ENCODE data around the gene PCNX1. TPM values are rescaled to one million over a fixed set of nuclear protein-coding genes. Genes with fewer than 3 reads are reported as not detected.

Gene PCNX1
- total and polyA plus RNA-seq, 2 donors (not counting 1 experiment from before 2014, with no cell fraction given), result 35.7 to 69.4 TPM

GRCh38 chr14:70904373-70904772, 2.9 kb upstream of the PCNX1 start:
- Histone ChIP-seq H3K4me2 (ENCODE audit: extremely low read depth, insufficient read depth, low read length) (no peak overlapping the region), H2AFZ (ENCODE audit: low read length) (no peak overlapping the region), H3K27me3 (ENCODE audit: control insufficient read depth, insufficient read depth, low read length) (no peaks in the 10 kb centered on the region), H3K4me3 (replicated peaks in 1 of 4; ENCODE audit: control extremely low read depth in 1 of 4, insufficient read depth in 1 of 4, low read depth in 3 of 4, low read length in 4 of 4) (no peak overlapping the region), H3K36me3 (ENCODE audit: control insufficient read depth, insufficient read depth, low read length) (no peaks in the 10 kb centered on the region), H3K9ac (ENCODE audit: insufficient read depth, low read length) (no peak overlapping the region), H4K20me1 (ENCODE audit: control insufficient read depth, extremely low read depth, insufficient read depth, low read length) (peaks cover 2% of the 10 kb centered on the region), H3K9me3 (ENCODE audit: control insufficient read depth, insufficient read depth, low read depth, low read length) (no peaks in the 10 kb centered on the region), H3K27ac (ENCODE audit: insufficient read depth, low read length) (no peak overlapping the region), H3K79me2 (ENCODE audit: control insufficient read depth, insufficient read depth, low read length) (peaks cover 17% of the 10 kb centered on the region), H3K4me1 (ENCODE audit: control insufficient read depth, extremely low read depth, insufficient read depth, low read length) (peaks cover 7% of the 10 kb centered on the region)
- no peak for DNase-seq (ENCODE audit: low read depth in 2 of 2)
- no peak for TF ChIP-seq EZH2 (IDR thresholded peaks at IDR 0.05; ENCODE audit: low read length, missing control alignments)
- no peak for TF ChIP-seq CTCF (conservative IDR thresholded peaks at IDR 0.05 in 1 of 2, IDR thresholded peaks at IDR 0.05 in 1 of 2; ENCODE audit: low read depth in 1 of 2, low read length in 2 of 2)

- Histone ChIP-seq H3K4me1 (ENCODE audit: control insufficient read depth, extremely low read depth, insufficient read depth, low read length) (peaks cover 7% of the 10 kb centered on the region), H3K4me2 (ENCODE audit: extremely low read depth, insufficient read depth, low read length) (peak overlapping the region; percentile 84), H2AFZ (ENCODE audit: low read length) (peak overlapping the region; percentile 12), H3K9me3 (ENCODE audit: control insufficient read depth, insufficient read depth, low read depth, low read length) (no peaks in the 10 kb centered on the region), H3K27me3 (ENCODE audit: control insufficient read depth, insufficient read depth, low read length) (no peaks in the 10 kb centered on the region), H3K27ac (ENCODE audit: insufficient read depth, low read length) (peak overlapping the region; percentile 11), H3K4me3 (replicated peaks in 1 of 4; ENCODE audit: control extremely low read depth in 1 of 4, insufficient read depth in 1 of 4, low read depth in 3 of 4, low read length in 4 of 4) (peak overlapping the region in 2 of 4 experiments; percentile 1 to 29), H3K79me2 (ENCODE audit: control insufficient read depth, insufficient read depth, low read length) (peaks cover 24% of the 10 kb centered on the region), H4K20me1 (ENCODE audit: control insufficient read depth, extremely low read depth, insufficient read depth, low read length) (peaks cover 2% of the 10 kb centered on the region), H3K9ac (ENCODE audit: insufficient read depth, low read length) (no peak overlapping the region), H3K36me3 (ENCODE audit: control insufficient read depth, insufficient read depth, low read length) (no peaks in the 10 kb centered on the region)
- no peak for TF ChIP-seq CTCF (conservative IDR thresholded peaks at IDR 0.05 in 1 of 2, IDR thresholded peaks at IDR 0.05 in 1 of 2; ENCODE audit: low read depth in 1 of 2, low read length in 2 of 2)
- no peak for TF ChIP-seq EZH2 (IDR thresholded peaks at IDR 0.05; ENCODE audit: low read length, missing control alignments)
- DNase-seq (ENCODE audit: low read depth in 2 of 2), result peak in 1 of 2 donors; percentile 97
Measured at GRCh38 chr14:70905301-70905700, 2.0 kb upstream of the PCNX1 start.

GRCh38 chr14:70906793-70907175, 475 bp upstream of the PCNX1 start:
- Histone ChIP-seq H3K27ac (ENCODE audit: insufficient read depth, low read length) (peak overlapping the region; percentile 73), H3K36me3 (ENCODE audit: control insufficient read depth, insufficient read depth, low read length) (no peaks in the 10 kb centered on the region), H2AFZ (ENCODE audit: low read length) (peak overlapping the region; percentile 96), H3K9me3 (ENCODE audit: control insufficient read depth, insufficient read depth, low read depth, low read length) (no peaks in the 10 kb centered on the region), H3K4me2 (ENCODE audit: extremely low read depth, insufficient read depth, low read length) (peak overlapping the region; percentile 100), H3K79me2 (ENCODE audit: control insufficient read depth, insufficient read depth, low read length) (peaks cover 39% of the 10 kb centered on the region), H3K27me3 (ENCODE audit: control insufficient read depth, insufficient read depth, low read length) (no peaks in the 10 kb centered on the region), H4K20me1 (ENCODE audit: control insufficient read depth, extremely low read depth, insufficient read depth, low read length) (peaks cover 2% of the 10 kb centered on the region), H3K4me1 (ENCODE audit: control insufficient read depth, extremely low read depth, insufficient read depth, low read length) (peaks cover 3% of the 10 kb centered on the region), H3K4me3 (replicated peaks in 1 of 4; ENCODE audit: control extremely low read depth in 1 of 4, insufficient read depth in 1 of 4, low read depth in 3 of 4, low read length in 4 of 4) (peak overlapping the region; percentile 51 to 94 (median 86)), H3K9ac (ENCODE audit: insufficient read depth, low read length) (peak overlapping the region; percentile 82)
- TF ChIP-seq CTCF (conservative IDR thresholded peaks at IDR 0.05 in 1 of 2, IDR thresholded peaks at IDR 0.05 in 1 of 2; ENCODE audit: low read depth in 1 of 2, low read length in 2 of 2), result no peak
- TF ChIP-seq EZH2 (IDR thresholded peaks at IDR 0.05; ENCODE audit: low read length, missing control alignments), result no peak
- DNase-seq (ENCODE audit: low read depth in 2 of 2), result no peak
